PFSK-1 (cell line): ENCODE results near the gene ITIH2.

Source experiments
- FOXP2 ChIP-seq: optimal IDR thresholded peaks from 2 replicates; pipeline ENCODE3; 2011; ENCODE audit warnings: borderline replicate concordance, control low read depth, inconsistent platforms; ENCODE audit not compliant: insufficient read depth; ENCODE audit errors: extremely low read length, extremely low read depth
- POLR2AphosphoS5 ChIP-seq: IDR thresholded peaks from 2 replicates; pipeline ENCODE4 v1.6.1; 2012; ENCODE audit warnings: low read depth, mild to moderate bottlenecking, control low read depth, low read length, moderate library complexity
- REST ChIP-seq, 2 experiments: IDR thresholded peaks; 2 replicates each; pipeline versions ENCODE4 v1.6.1 to v1.8.0; 2011 to 2012; ENCODE audit warnings: low read depth in 2 of 2, low read length in 2 of 2, control low read depth in 1 of 2, inconsistent platforms in 1 of 2, mild to moderate bottlenecking in 1 of 2, moderate library complexity in 1 of 2; ENCODE audit not compliant: insufficient read depth in 1 of 2
- SIN3A ChIP-seq: IDR thresholded peaks from 2 replicates; pipeline ENCODE4 v1.6.1; 2012; ENCODE audit warnings: mild to moderate bottlenecking, low read length, moderate library complexity, borderline replicate concordance; ENCODE audit not compliant: insufficient read depth
- TAF1 ChIP-seq: IDR thresholded peaks from 2 replicates; pipeline ENCODE4 v1.6.1; 2012; ENCODE audit warnings: low read length, control low read depth, borderline replicate concordance; ENCODE audit not compliant: insufficient read depth

ITIH2 gene

GRCh38 chr10:7665767-7666166, 37.3 kb upstream of the ITIH2 start:
- TF ChIP-seq TAF1 (no peak), FOXP2 (no peak), REST (IDR thresholded peaks at IDR 0.05; ENCODE audit: insufficient read depth in 1 of 2, low read depth in 2 of 2, low read length in 2 of 2) (no peak), POLR2AphosphoS5 (no peak), SIN3A (no peak)

GRCh38 chr10:7666253-7667023, 36.7 kb upstream of the ITIH2 start, which contains the start of gene ITIH5:
TSS of gene ITIH5 (minus strand) at chr10:7666966. CDS start at chr10:7666892, 74 bp downstream.
- TF ChIP-seq SIN3A, result no peak
- TF ChIP-seq POLR2AphosphoS5, result no peak
- no peak for TF ChIP-seq REST (IDR thresholded peaks at IDR 0.05; ENCODE audit: insufficient read depth in 1 of 2, low read depth in 2 of 2, low read length in 2 of 2)
- TF ChIP-seq FOXP2, result no peak
- TF ChIP-seq TAF1, result no peak

- TF ChIP-seq REST (IDR thresholded peaks at IDR 0.05; ENCODE audit: insufficient read depth in 1 of 2, low read depth in 2 of 2, low read length in 2 of 2), result no peak
- no peak for TF ChIP-seq TAF1
- no peak for TF ChIP-seq SIN3A
- TF ChIP-seq FOXP2, result no peak
- no peak for TF ChIP-seq POLR2AphosphoS5
Measured at GRCh38 chr10:7667262-7668141, 35.6 kb upstream of the ITIH2 start.

DNA sequence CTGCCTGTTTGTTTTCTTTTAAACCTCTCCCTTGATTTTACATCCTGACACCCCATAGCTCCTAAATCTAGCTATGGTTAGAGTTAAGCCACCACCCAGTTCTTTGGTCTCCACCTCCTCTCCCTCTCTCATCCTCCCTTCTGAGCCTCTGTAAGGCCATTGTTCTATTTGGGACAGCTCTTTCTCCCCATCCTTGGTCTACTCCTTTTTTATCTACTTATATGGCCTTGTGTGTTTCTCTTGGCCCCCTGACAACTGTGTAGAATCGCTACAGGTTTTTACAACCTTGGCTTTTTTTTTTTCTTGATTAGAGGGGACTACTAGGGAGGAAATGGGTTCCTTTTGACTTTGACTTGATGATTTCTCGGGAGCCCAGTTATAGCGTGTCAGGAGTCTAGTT, 33.0 kb upstream of the ITIH2 start:
- no peak for TF ChIP-seq POLR2AphosphoS5
- no peak for TF ChIP-seq SIN3A
- TF ChIP-seq TAF1, result no peak
- no peak for TF ChIP-seq REST (IDR thresholded peaks at IDR 0.05; ENCODE audit: insufficient read depth in 1 of 2, low read depth in 2 of 2, low read length in 2 of 2)
- TF ChIP-seq FOXP2, result no peak
